ENCODE measurements around the gene LIMS2.

LIMS2 gene

GRCh38 chr2:127607399-127607908 is 67.9 kb downstream of the LIMS2 start:
- H3K27ac ChIP-seq = no peak overlapping the region
- TF ChIP-seq ZFX (IDR thresholded peaks at IDR 0.05; ENCODE audit: borderline replicate concordance) = no peak
- no peak for TF ChIP-seq CTCF (IDR thresholded peaks at IDR 0.05)

- no peak for TF ChIP-seq CTCF (IDR thresholded peaks at IDR 0.05)
- no peak for TF ChIP-seq ZFX (IDR thresholded peaks at IDR 0.05; ENCODE audit: borderline replicate concordance)
- no peak overlapping the region for H3K27ac ChIP-seq
Measured at GRCh38 chr2:127606625-127607398, 68.5 kb downstream of the LIMS2 start.

DNA sequence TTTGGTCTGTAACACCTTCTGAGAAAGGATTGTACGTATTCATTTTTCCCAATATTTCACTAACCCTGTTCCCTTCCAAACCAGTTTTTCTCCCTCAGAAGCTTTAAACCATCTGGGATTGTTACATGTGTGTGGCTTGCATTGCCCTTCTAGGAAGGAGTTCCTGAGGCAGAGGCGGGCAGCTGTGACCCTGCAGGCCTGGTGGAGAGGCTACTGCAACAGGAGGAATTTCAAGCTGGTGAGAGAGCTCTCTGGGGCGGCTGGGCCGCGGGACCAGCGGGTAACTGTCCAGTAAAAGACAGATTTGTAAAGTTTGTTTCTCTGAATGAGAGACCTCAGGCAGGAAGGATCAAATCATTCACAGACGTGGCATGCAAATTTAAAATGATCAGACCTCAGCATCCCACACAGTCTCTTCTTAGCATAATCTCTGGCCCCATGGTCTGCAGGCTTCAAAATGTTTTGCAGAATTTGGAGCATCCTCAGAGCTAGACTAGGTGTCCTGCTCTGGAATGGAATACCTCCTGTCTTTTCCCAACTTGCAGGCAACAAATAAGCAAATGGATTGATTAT is 69.6 kb downstream of the LIMS2 start:
- no peak overlapping the region for H3K27ac ChIP-seq
- TF ChIP-seq CTCF (IDR thresholded peaks at IDR 0.05) (no peak), ZFX (IDR thresholded peaks at IDR 0.05; ENCODE audit: borderline replicate concordance) (no peak)

DNA sequence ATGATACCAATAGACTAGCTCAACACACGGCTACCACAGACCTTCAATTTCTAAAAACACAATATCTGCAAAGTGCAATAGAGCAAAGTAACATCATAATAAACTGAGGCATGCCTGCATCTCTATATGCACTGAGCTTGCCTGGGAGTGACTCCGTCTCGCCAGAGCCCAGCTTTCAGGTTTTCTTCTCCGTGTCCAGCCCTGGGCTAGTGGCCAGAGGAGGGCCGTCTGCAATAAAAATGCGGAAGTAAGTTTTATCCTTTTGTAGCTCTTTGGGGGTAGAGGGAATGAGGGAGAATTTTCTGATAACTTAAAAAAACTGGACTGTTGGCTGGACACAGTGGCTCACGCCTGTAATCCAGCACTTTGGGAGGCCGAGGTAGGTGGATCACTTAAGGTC is 70.3 kb downstream of the LIMS2 start:
- TF ChIP-seq CTCF (IDR thresholded peaks at IDR 0.05) = no peak
- no peak for TF ChIP-seq ZFX (IDR thresholded peaks at IDR 0.05; ENCODE audit: borderline replicate concordance)
- no peak overlapping the region for H3K27ac ChIP-seq

DNA sequence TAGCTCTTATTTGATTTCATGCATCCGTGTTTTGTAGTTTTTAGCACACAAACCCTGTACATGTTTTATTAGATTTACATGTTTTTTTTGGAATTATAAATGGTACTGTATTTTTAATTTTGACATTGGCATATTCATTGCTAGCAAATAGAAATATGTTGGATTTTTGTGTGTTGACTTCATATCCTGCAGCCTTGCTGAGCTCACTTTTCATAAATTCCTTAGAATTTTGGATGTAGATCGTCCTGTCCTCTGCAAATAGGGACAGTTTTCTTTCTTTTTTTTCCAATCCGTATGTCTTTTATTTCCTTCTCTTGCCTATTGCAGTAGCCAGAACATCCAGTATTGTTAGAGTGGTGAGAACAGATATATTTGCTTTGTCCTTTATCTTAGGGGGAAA is 76.1 kb downstream of the LIMS2 start:
- H3K27ac ChIP-seq = no peak overlapping the region
- no peak for TF ChIP-seq CTCF (IDR thresholded peaks at IDR 0.05)
- TF ChIP-seq ZFX (IDR thresholded peaks at IDR 0.05; ENCODE audit: borderline replicate concordance) = no peak

DNA sequence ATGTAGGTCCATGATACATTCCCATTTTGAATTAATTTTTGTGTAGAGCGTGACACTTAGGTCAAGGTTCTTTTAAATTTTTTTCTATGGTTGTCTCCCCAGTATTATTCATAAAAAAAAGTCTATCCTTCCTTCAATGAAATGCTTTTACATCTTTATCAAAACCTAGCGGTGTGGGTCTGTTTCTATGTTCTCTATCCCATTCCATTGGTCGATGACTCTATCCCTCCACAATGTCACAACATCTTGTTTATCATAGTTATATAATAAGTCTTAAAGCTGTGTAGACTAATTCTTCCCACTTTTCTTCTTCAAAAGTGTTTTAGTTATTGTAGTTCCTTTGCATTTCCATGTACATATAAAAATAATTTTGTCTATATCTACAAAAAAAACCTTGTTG is 76.6 kb downstream of the LIMS2 start:
- no peak overlapping the region for H3K27ac ChIP-seq
- no peak for TF ChIP-seq CTCF (IDR thresholded peaks at IDR 0.05)
- no peak for TF ChIP-seq ZFX (IDR thresholded peaks at IDR 0.05; ENCODE audit: borderline replicate concordance)

DNA sequence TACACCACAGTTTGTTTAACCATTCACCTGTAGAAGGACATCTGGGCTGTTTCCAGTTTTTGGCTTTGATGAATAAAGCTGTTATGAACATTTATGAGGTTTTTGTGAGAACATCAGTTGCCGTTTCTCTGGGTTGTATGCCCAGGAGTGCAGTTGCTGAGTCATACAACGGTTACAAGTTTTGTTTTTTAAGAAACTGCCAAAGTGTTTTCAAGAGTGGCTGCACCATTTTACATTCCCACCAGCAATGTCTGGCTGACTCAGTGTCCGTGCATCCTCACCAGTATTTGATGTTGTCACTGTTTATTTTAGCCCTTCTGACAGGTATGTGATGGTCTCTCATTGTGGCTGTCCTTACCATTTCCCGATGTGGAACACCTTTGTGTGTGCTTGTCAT is 77.3 kb downstream of the LIMS2 start:
- no peak for TF ChIP-seq ZFX (IDR thresholded peaks at IDR 0.05; ENCODE audit: borderline replicate concordance)
- TF ChIP-seq CTCF (IDR thresholded peaks at IDR 0.05) = no peak
- H3K27ac ChIP-seq = no peak overlapping the region
